Esophagus (tissue), 2 donors: ENCODE results near the gene GLI3. TPM values are rescaled to one million over a fixed set of nuclear protein-coding genes. Genes with fewer than 3 reads are reported as not detected.

ENCODE experiments used
- H3K27ac ChIP-seq, 2 donors: one replicate each; pipeline ENCODE4 v1.5.1; 2013; ENCODE audit warnings: low read depth in 2 of 2, mild to moderate bottlenecking in 2 of 2, inconsistent platforms in 1 of 2, low read length in 1 of 2, moderate library complexity in 1 of 2
- H3K27me3 ChIP-seq, 2 donors: one replicate each; pipeline ENCODE4 v1.6.1; 2013; ENCODE audit warnings: low read length in 2 of 2, control low read depth in 1 of 2, mild to moderate bottlenecking in 1 of 2; ENCODE audit not compliant: insufficient read depth in 2 of 2, control insufficient read depth in 1 of 2
- H3K36me3 ChIP-seq, 2 donors: one replicate each; pipeline ENCODE4 v1.6.1; 2013; ENCODE audit warnings: low read length in 1 of 2; ENCODE audit not compliant: control insufficient read depth in 2 of 2, insufficient read depth in 2 of 2
- H3K4me1 ChIP-seq, 2 donors: one replicate each; pipeline ENCODE4 v1.6.1; 2013; ENCODE audit warnings: low read length in 1 of 2; ENCODE audit not compliant: control insufficient read depth in 2 of 2, insufficient read depth in 2 of 2
- H3K4me3 ChIP-seq, 2 donors: one replicate each; pipeline ENCODE4 v1.5.1; 2013; ENCODE audit warnings: low read length in 2 of 2, mild to moderate bottlenecking in 2 of 2, low read depth in 1 of 2, moderate library complexity in 1 of 2
- H3K9me3 ChIP-seq, 2 donors: one replicate each; pipeline ENCODE4 v1.6.1; 2013; ENCODE audit warnings: mild to moderate bottlenecking in 2 of 2, low read depth in 1 of 2, low read length in 1 of 2, moderate library complexity in 1 of 2; ENCODE audit not compliant: control insufficient read depth in 2 of 2, insufficient read depth in 1 of 2
- WGBS, 2 donors: extraction: QIAGEN DNeasy Blood & Tissue Kit; methylation state at CpG; one replicate each; pipeline ENCODE4 v1.1.7; 2013; 5-methylcytosine and 5-hydroxymethylcytosine counted together
- polyA plus RNA-seq, 2 donors: library from polyadenylated mRNA; stranded (reverse); fragments of 200-250 nt; gene quantifications; one replicate each; pipeline ENCODE4 v1.2.3, GENCODE V29; 2013
- donor health status: healthy with polysubstance abuse.
- donor health status: Bipolar disorder and iron deficiency.

Gene GLI3
- polyA plus RNA-seq, 2 donors, result 1.0 to 1.8 TPM

DNA sequence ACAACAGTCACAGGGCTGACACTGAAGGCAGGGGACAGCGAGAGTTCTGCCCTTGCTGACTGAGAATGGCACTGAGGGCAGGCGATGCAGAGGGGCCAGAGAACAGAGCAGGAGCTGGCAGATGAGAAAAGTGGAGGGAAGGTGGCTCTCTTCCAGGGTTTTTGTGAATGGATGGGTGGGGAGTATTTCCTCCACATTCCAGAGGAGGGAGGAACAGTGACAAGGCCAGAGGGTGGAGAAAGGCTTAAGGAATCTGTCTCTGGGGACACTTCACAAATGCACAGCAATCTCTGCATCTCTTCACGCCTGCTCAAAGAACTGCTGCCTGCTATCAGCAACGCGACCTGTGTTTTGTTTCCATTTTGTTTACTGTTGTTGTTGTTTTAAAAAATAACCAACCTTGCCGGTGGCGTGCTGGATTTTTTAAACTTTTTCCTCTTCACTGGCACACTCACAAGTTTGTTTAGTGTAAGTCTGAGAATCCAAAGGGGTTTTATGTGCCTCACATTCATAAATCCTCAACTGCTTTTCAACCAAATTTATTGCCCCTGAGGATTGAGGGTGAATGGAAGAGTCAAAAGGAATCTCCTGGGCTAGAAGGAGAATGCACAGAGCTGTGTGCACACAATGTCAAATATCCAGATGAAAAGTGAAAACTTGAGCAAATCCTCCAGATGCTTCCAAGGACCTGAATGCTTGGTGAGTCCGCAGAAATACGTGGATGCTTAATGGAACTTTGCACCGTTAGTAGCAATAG lies 129.3 kb downstream of the GLI3 start:
- no peaks in the 10 kb centered on the region for H3K9me3 ChIP-seq
- no peak overlapping the region for H3K27ac ChIP-seq
- WGBS, 2 donors, result 48 to 57% methylated on average over 10 of the region's 10 CpGs
- H3K27me3 ChIP-seq, result no peaks in the 10 kb centered on the region
- no peaks in the 10 kb centered on the region for H3K36me3 ChIP-seq
- no peak overlapping the region for H3K4me3 ChIP-seq
- H3K4me1 ChIP-seq, result peaks cover 8 to 9% of the 10 kb centered on the region in 2 donors

DNA sequence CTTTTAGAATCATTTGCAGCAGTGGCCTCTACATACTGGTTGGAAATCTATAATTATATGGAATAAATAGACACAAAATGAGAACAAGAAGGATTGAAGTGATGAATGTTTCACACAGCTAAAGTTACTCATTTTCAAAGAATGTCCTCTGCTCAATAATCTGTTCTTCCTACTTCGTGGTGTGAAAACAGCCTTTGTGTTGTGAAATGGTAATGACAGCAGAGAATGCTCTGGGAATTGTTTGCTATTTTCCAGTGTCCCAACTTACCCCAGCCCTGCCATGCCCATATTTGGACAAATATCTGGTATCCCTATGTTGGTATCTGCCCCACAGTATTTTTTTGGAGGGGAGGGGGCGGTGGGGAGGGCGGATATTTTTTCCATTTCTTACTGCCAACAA lies 130.4 kb downstream of the GLI3 start:
- Histone ChIP-seq H3K27me3 (no peaks in the 10 kb centered on the region), H3K9me3 (no peaks in the 10 kb centered on the region), H3K4me1 (peaks cover 8 to 9% of the 10 kb centered on the region in 2 donors), H3K4me3 (no peak overlapping the region), H3K36me3 (no peaks in the 10 kb centered on the region), H3K27ac (no peak overlapping the region)
- 68 to 79% methylated on average over 3 of the region's 3 CpGs for WGBS, 2 donors

DNA sequence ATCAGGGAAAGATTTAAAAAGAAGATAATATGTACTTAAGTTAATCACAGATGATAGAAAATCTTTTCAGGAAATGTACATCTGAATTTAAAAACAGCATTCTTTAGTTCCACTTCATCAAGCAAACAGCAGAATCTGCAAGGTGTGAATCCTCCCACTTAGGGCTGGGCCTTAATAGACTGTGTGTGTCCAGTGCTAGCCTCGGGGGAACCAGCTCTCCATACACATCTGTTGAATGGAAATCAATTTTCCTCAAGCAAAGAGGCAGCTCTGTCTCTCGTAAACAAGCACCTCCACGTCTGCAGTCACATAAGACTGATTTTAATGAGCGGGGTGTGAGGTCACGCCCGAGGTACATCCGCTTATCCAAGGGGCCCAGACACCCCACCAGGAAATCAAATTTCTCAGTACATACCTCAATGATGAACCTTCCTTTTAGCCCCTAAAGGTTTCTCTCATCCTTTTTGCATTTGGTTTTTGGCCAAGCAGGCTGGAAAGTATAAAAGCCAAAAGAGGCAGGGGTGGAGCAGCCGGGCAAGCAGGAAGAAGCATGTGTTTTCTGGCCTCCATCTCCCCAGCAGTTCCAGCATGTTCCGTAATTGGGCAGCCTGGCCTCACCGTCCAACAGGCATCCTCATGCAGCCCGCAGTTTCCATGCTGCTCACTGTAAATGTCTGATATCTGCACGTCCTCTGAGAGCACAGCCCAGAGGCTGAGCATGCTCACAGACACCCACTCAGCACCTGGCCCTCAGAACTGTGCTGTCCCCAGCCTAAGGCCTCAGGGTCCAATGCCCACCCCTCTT lies 131.3 kb downstream of the GLI3 start:
- H3K27ac ChIP-seq, result peak overlapping the region in 1 of 2 donors; percentile 44
- no peaks in the 10 kb centered on the region for H3K9me3 ChIP-seq
- 56 to 65% methylated on average over 12 of the region's 12 CpGs for WGBS, 2 donors
- no peak overlapping the region for H3K4me3 ChIP-seq
- H3K4me1 ChIP-seq, result peaks cover 8 to 9% of the 10 kb centered on the region in 2 donors
- H3K36me3 ChIP-seq, result no peaks in the 10 kb centered on the region
- no peaks in the 10 kb centered on the region for H3K27me3 ChIP-seq

DNA sequence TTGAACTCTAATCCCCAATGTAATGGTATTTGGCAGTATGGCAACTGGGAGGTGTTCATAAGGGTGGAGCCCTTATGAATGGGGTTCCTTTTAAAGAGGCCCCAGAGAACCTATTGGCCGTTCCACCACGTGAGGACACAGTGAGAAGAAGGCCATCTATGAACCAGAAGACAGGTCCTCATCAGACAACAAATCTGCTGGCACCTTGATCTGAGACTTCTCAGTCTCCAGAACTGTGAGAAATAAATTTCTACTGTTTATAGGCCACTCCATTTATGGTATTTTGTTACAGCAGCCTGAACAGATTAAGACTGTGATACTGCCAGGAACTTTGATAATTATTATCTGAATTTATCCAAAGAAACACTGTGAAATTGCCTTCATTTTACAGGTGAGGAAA lies 132.3 kb downstream of the GLI3 start:
- WGBS, 2 donors, result 59 to 73% methylated on average over 2 of the region's 2 CpGs
- peaks cover 8 to 9% of the 10 kb centered on the region in 2 donors for H3K4me1 ChIP-seq

DNA sequence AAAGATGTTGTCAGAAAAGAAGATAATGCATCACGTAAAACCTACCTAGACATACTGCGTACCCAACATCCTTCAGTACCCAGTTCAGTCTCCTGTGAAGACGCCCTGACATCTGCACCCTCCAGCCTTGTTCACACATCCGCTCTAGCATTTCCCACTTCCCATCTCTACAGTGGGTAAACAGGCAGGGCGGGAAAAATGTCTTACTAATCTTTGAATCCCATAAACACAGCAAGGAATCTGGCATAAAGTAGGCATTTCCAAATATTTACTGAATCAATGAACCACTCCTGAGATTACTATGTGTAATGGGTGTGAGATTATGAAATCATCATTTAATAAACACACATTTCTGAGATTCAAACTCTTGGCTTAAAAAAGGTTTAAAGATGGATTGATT lies 132.8 kb downstream of the GLI3 start:
- peaks cover 8 to 9% of the 10 kb centered on the region in 2 donors for H3K4me1 ChIP-seq
- H3K27ac ChIP-seq, result peak overlapping the region in 1 of 2 donors; percentile 15
- H3K27me3 ChIP-seq, result no peaks in the 10 kb centered on the region
- WGBS, 2 donors, result 83 to 89% methylated on average over 5 of the region's 5 CpGs
- no peaks in the 10 kb centered on the region for H3K36me3 ChIP-seq
- H3K9me3 ChIP-seq, result no peaks in the 10 kb centered on the region
- H3K4me3 ChIP-seq, result no peak overlapping the region

More for the DNA sequence above, 132.3 kb downstream of the GLI3 start:
- Histone ChIP-seq H3K27me3 (no peaks in the 10 kb centered on the region), H3K27ac (no peak overlapping the region), H3K9me3 (no peaks in the 10 kb centered on the region), H3K4me3 (no peak overlapping the region), H3K36me3 (no peaks in the 10 kb centered on the region)

- H3K4me3 ChIP-seq, result no peak overlapping the region
- WGBS, 2 donors, result 68 to 87% methylated on average over 2 of the region's 2 CpGs
These were observed 133.6 kb downstream of the GLI3 start for GRCh38 chr7:42103456-42103855.

GRCh38 chr7:42103020-42103419 lies 134.0 kb downstream of the GLI3 start:
- H3K27me3 ChIP-seq, result no peaks in the 10 kb centered on the region
- H3K9me3 ChIP-seq, result no peaks in the 10 kb centered on the region
- H3K27ac ChIP-seq, result no peak overlapping the region
- H3K4me3 ChIP-seq, result no peak overlapping the region
- H3K36me3 ChIP-seq, result no peaks in the 10 kb centered on the region
- WGBS, 2 donors, result 93 to 99% methylated on average over 3 of the region's 3 CpGs
- H3K4me1 ChIP-seq, result peaks cover 8 to 11% of the 10 kb centered on the region in 2 donors

More at GRCh38 chr7:42103456-42103855, 133.6 kb downstream of the GLI3 start:
- no peaks in the 10 kb centered on the region for H3K9me3 ChIP-seq
- no peaks in the 10 kb centered on the region for H3K36me3 ChIP-seq
- no peak overlapping the region for H3K27ac ChIP-seq
- H3K4me1 ChIP-seq, result peaks cover 8 to 11% of the 10 kb centered on the region in 2 donors
- no peaks in the 10 kb centered on the region for H3K27me3 ChIP-seq

- Histone ChIP-seq H3K4me1 (peaks cover 7 to 8% of the 10 kb centered on the region in 2 donors), H3K9me3 (no peaks in the 10 kb centered on the region), H3K27me3 (no peaks in the 10 kb centered on the region), H3K27ac (no peak overlapping the region), H3K36me3 (no peaks in the 10 kb centered on the region), H3K4me3 (no peak overlapping the region)
- 79 to 84% methylated on average over 4 of the region's 4 CpGs for WGBS, 2 donors
These were observed 134.7 kb downstream of the GLI3 start for GRCh38 chr7:42102301-42102700.

- Histone ChIP-seq H3K27me3 (no peaks in the 10 kb centered on the region), H3K4me3 (no peak overlapping the region), H3K27ac (no peak overlapping the region), H3K4me1 (peaks cover 0 to 8% of the 10 kb centered on the region in 2 donors), H3K9me3 (no peaks in the 10 kb centered on the region), H3K36me3 (peaks cover 0 to 2% of the 10 kb centered on the region in 2 donors)
- WGBS, 2 donors, result 63 to 67% methylated on average over 2 of the region's 2 CpGs
These were observed 136.9 kb downstream of the GLI3 start for GRCh38 chr7:42100156-42100508.
